GM19238 (cell line): Measurements from ENCODE around the gene YBX1.
"Not testable (repeated sequence)": the region's sequence is repeated elsewhere in the genome, so short reads cannot be mapped to it uniquely, and the experiment has no call there.

Source experiments
- DNase-seq: peaks from one replicate; pipeline ENCODE4 v3.0.0; 2011; ENCODE audit warnings: low spot score; ENCODE audit not compliant: insufficient read length

Gene YBX1

GRCh38 chr1:42748021-42748420 lies 65.8 kb downstream of the YBX1 start:
- no peak for DNase-seq

- no peak for DNase-seq
Measured at GRCh38 chr1:42748461-42749410, 66.5 kb downstream of the YBX1 start.

- DNase-seq: no peak
Measured at GRCh38 chr1:42750041-42750440, 67.8 kb downstream of the YBX1 start.

- DNase-seq: not testable (repeated sequence)
Measured at GRCh38 chr1:42751511-42752070, 69.4 kb downstream of the YBX1 start.

- DNase-seq: no peak
Measured at GRCh38 chr1:42752284-42752683, 70.1 kb downstream of the YBX1 start.

- DNase-seq: no peak
Measured at GRCh38 chr1:42753070-42753469, 70.9 kb downstream of the YBX1 start.
